Hepatocyte (in vitro differentiated cells): Measurements from ENCODE around the gene TIRAP. TPM values are rescaled to one million over a fixed set of nuclear protein-coding genes. Genes with fewer than 3 reads are reported as not detected.
A peak's percentile ranks its signal among the peaks of the same experiment; 100 is the strongest.

ENCODE experiments used
- DNase-seq: peaks from one replicate; pipeline ENCODE4 v3.0.0-alpha.2; 2016; ENCODE audit warnings: low spot score
- H2AFZ ChIP-seq: fragments of 200-600 bp; sonication (generic); 2 replicates; pipeline ENCODE4 v1.6.0; 2016; ENCODE audit warnings: antibody characterized with exemption, mild to moderate bottlenecking
- H3K27ac ChIP-seq: fragments of 200-600 bp; sonication (generic); 2 replicates; pipeline ENCODE4 v1.5.1; 2016; ENCODE audit warnings: mild to moderate bottlenecking
- H3K27me3 ChIP-seq: fragments of 200-600 bp; sonication (generic); 2 replicates; pipeline ENCODE4 v1.6.1; 2016
- H3K36me3 ChIP-seq: fragments of 200-600 bp; sonication (generic); replicated peaks from 2 replicates; pipeline ENCODE4 v1.5.1; 2016; ENCODE audit warnings: low read depth; ENCODE audit not compliant: insufficient read depth
- H3K4me1 ChIP-seq: fragments of 200-600 bp; sonication (generic); 2 replicates; pipeline ENCODE4 v1.5.1; 2016; ENCODE audit warnings: mild to moderate bottlenecking, moderate library complexity; ENCODE audit not compliant: insufficient read depth
- H3K4me2 ChIP-seq: fragments of 200-600 bp; sonication (generic); 2 replicates; pipeline ENCODE4 v1.6.0; 2016
- H3K4me3 ChIP-seq: fragments of 200-600 bp; sonication (generic); 2 replicates; pipeline ENCODE4 v1.5.1; 2016; ENCODE audit warnings: mild to moderate bottlenecking
- H3K79me2 ChIP-seq: fragments of 200-600 bp; sonication (generic); 2 replicates; pipeline ENCODE4 v1.6.0; 2017; ENCODE audit warnings: mild to moderate bottlenecking
- H3K9me2 ChIP-seq: fragments of 200-600 bp; sonication (generic); replicated peaks from 2 replicates; pipeline ENCODE4 v1.6.0; 2017; ENCODE audit warnings: mild to moderate bottlenecking; ENCODE audit not compliant: insufficient read depth
- H3K9me3 ChIP-seq: fragments of 200-600 bp; sonication (generic); 2 replicates; pipeline ENCODE4 v1.5.1; 2016; ENCODE audit warnings: low read depth, mild to moderate bottlenecking
- H4K20me1 ChIP-seq: fragments of 200-600 bp; sonication (generic); 2 replicates; pipeline ENCODE4 v1.6.0; 2016; ENCODE audit warnings: mild to moderate bottlenecking; ENCODE audit not compliant: insufficient read depth, poor library complexity, severe bottlenecking
- EZH2 ChIP-seq: fragments of 200-600 bp; sonication (generic); IDR thresholded peaks from 2 replicates; pipeline ENCODE4 v1.6.1; 2016; ENCODE audit warnings: antibody characterized with exemption, mild to moderate bottlenecking, borderline replicate concordance
- EZH2phosphoT487 ChIP-seq: fragments of 200-600 bp; sonication (generic); IDR thresholded peaks from one replicate; pipeline ENCODE4 v1.6.1; 2018; ENCODE audit warnings: antibody characterized with exemption, mild to moderate bottlenecking, low read depth, moderate library complexity; ENCODE audit not compliant: unreplicated experiment, severe bottlenecking
- WGBS: methylation state at CpG from one replicate; pipeline ENCODE4 v1.1.6; 2016; ENCODE audit warnings: low lambda C conversion rate; ENCODE audit errors: missing lambda C conversion rate; 5-methylcytosine and 5-hydroxymethylcytosine counted together
- polyA plus RNA-seq: library from polyadenylated mRNA; unstranded; fragments of >200 nt; fragmentation: Nextera tagmentation; extraction: Ambion mirVana; gene quantifications from 2 replicates; pipeline ENCODE4 v1.2.1, GENCODE V29; 2016
- total RNA-seq: library from RNA; depleted of rRNA; stranded (reverse); fragments of >200 nt; gene quantifications from 2 replicates; pipeline ENCODE4 v1.2.3, GENCODE V29; 2014
- TF ChIP-seq, protein P1 (sequence below): fragments of 200-600 bp; sonication (generic); IDR thresholded peaks from 2 replicates; pipeline ENCODE4 v1.5.1; 2016; ENCODE audit warnings: antibody characterized with exemption, mild to moderate bottlenecking; ENCODE audit not compliant: poor library complexity

Gene TIRAP
- total and polyA plus RNA-seq, 2 experiments from 2014 or later: 5.3 to 6.4 TPM

DNA sequence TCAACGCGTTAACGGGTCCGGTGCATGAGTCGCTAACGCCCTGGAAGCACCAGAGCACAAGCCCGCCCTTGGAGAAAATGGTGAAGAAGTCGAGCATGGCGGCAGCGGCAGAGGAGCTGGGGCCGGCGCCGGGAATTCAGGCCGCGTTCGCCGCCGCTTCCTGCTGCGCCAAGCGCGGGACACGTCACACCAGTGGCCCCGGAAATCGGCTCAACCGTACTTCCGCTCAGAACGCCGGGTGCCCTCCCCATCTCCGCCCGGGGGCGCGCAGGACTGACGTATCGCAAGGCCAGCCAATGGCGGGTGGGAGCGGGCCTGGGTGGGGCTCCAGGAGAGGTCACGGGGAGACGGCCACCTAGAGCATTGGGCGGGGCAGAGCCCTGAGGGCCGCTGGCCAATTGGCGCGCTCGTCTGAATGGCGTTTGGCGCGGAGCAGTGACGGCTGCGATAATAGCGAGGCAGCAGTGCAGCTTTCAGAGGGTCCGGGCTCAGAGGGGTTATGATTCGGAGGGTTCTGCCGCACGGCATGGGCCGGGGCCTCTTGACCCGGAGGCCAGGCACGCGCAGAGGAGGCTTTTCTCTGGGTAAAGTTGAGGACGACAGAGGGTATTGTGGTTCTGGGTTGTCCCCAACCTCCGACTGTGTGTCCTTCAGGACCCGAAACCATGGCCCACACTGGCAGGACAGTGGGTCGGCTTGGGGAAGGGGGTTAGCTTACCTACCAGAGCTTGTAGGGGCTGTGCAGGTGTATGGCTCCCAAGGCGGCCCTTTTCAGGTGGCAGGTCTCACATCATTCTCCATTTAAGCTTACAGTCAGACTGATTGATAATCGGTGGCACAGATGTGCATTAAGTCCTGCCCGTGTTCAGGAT is 13.9 kb upstream of the TIRAP start, which contains the start of the genes FOXRED1 and SRPRA:
FOXRED1 (plus strand) TSS at position 447 of the 872 bp plus-strand sequence; CDS start at position 500, 53 bp downstream.
SRPRA (minus strand) TSS at position 188 of the 872 bp plus-strand sequence; CDS start at position 97, 91 bp downstream.
- no peaks in the 10 kb centered on the region for H3K9me3 ChIP-seq
- peak; percentile 100 for DNase-seq
- H3K9me2 ChIP-seq: no peaks in the 10 kb centered on the region
- H3K27ac ChIP-seq: peak within 1 kb of the TSS; percentile 93
- H3K4me3 ChIP-seq: peak within 1 kb of the TSS; percentile 87
- TF ChIP-seq, protein P1, sequence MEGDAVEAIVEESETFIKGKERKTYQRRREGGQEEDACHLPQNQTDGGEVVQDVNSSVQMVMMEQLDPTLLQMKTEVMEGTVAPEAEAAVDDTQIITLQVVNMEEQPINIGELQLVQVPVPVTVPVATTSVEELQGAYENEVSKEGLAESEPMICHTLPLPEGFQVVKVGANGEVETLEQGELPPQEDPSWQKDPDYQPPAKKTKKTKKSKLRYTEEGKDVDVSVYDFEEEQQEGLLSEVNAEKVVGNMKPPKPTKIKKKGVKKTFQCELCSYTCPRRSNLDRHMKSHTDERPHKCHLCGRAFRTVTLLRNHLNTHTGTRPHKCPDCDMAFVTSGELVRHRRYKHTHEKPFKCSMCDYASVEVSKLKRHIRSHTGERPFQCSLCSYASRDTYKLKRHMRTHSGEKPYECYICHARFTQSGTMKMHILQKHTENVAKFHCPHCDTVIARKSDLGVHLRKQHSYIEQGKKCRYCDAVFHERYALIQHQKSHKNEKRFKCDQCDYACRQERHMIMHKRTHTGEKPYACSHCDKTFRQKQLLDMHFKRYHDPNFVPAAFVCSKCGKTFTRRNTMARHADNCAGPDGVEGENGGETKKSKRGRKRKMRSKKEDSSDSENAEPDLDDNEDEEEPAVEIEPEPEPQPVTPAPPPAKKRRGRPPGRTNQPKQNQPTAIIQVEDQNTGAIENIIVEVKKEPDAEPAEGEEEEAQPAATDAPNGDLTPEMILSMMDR: no peak
- TF ChIP-seq EZH2phosphoT487 (no peak), EZH2 (no peak)
- H3K4me1 ChIP-seq: peaks cover 17% of the 10 kb centered on the region
- peak within 1 kb of the TSS; percentile 87 for H2AFZ ChIP-seq
- peaks cover 34% of the 10 kb centered on the region for H3K79me2 ChIP-seq
- WGBS: 1% methylated on average over 49 of the region's 64 CpGs
- no peaks in the 10 kb centered on the region for H3K27me3 ChIP-seq
- peak within 1 kb of the TSS; percentile 97 for H3K4me2 ChIP-seq
- H4K20me1 ChIP-seq: peaks cover 6% of the 10 kb centered on the region
- peaks cover 9% of the 10 kb centered on the region for H3K36me3 ChIP-seq

DNA sequence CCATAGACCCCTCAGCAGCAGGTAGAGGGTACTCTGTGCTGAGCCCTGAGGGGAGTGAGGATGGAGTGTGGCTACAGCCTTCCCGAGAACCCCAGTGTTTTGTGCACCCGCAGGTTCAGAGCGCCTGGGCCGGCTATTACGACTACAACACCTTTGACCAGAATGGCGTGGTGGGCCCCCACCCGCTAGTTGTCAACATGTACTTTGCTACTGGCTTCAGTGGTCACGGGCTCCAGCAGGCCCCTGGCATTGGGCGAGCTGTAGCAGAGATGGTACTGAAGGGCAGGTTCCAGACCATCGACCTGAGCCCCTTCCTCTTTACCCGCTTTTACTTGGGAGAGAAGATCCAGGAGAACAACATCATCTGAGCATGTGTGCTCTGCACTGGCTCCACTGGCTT is 5.6 kb upstream of the TIRAP start:
- Histone ChIP-seq H3K9me3 (no peaks in the 10 kb centered on the region), H2AFZ (no peak overlapping the region), H3K36me3 (no peaks in the 10 kb centered on the region), H3K4me1 (peaks cover 7% of the 10 kb centered on the region), H3K27ac (no peak overlapping the region), H3K27me3 (no peaks in the 10 kb centered on the region), H3K79me2 (no peaks in the 10 kb centered on the region), H3K9me2 (no peaks in the 10 kb centered on the region), H3K4me2 (no peak overlapping the region), H3K4me3 (no peak overlapping the region), H4K20me1 (no peaks in the 10 kb centered on the region)
- TF ChIP-seq EZH2phosphoT487: no peak
- TF ChIP-seq EZH2: no peak
- TF ChIP-seq, protein P1: no peak
- WGBS: 89% methylated on average over 11 of the region's 11 CpGs
- no peak for DNase-seq

DNA sequence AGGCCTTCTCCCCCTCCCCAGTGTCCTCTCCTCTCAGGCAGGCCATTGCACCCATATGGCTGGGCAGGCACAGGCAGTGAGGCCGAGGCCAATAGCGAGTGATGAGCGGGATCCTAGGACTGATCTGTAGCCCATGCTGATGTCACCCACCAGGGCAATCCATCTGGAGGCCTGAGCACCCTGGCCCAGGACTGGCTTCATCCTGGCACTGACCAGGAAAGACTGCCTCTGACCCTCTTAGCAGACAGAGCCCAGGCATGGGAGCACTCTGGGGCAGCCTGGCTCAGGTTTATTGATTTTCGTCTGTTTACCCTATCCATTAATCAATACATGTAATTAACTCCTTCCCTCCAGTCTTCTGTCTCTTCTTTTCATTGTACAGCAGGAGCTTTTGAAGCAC is 5.1 kb upstream of the TIRAP start:
- Histone ChIP-seq H4K20me1 (no peaks in the 10 kb centered on the region), H3K9me3 (no peaks in the 10 kb centered on the region), H3K4me2 (no peak overlapping the region), H3K4me1 (peaks cover 8% of the 10 kb centered on the region), H3K27me3 (no peaks in the 10 kb centered on the region), H3K27ac (no peak overlapping the region), H3K4me3 (no peak overlapping the region), H3K9me2 (no peaks in the 10 kb centered on the region), H2AFZ (no peak overlapping the region), H3K36me3 (no peaks in the 10 kb centered on the region), H3K79me2 (no peaks in the 10 kb centered on the region)
- TF ChIP-seq EZH2phosphoT487: no peak
- TF ChIP-seq EZH2: no peak
- TF ChIP-seq, protein P1: no peak
- no peak for DNase-seq
- WGBS: 91% methylated on average over 4 of the region's 4 CpGs
